WTC11 (cell line): Measurements from ENCODE around the gene CCDC74A. TPM values are rescaled to one million over a fixed set of nuclear protein-coding genes. Genes with fewer than 3 reads are reported as not detected.

Experiments used
- ATAC-seq: fragments of 200-7000 bp; cut with Tn5 transposase; 2 replicates; pipeline ENCODE4 v1.10.0; 2021; ENCODE audit warnings: mild to moderate bottlenecking, moderate library complexity
- CTCF ChIA-PET: fragments of 300-600 bp; sonication (Branson Sonifier 250); formaldehyde crosslinking; loops from one replicate; lab custom pipeline; 2021; ENCODE audit warnings: antibody characterized with exemption; lab: Charles Lee
- POLR2A ChIA-PET: fragments of 350-600 bp; sonication (Branson Sonifier 250); formaldehyde crosslinking; loops from one replicate; lab custom pipeline; 2021; ENCODE audit warnings: antibody characterized with exemption; lab: Charles Lee
- DNase-seq: peaks from one replicate; pipeline ENCODE4 v3.0.0; 2021; ENCODE audit warnings: low spot score
- H3K27ac Mint-ChIP-seq: 2 replicates; pipeline ENCODE4 v1.8.0; 2021; ENCODE audit warnings: mixed read lengths
- H3K27me3 Mint-ChIP-seq: 2 replicates; pipeline ENCODE4 v1.8.0; 2021; ENCODE audit warnings: low read depth, mild to moderate bottlenecking, moderate library complexity, mixed read lengths
- H3K36me3 Mint-ChIP-seq: 2 replicates; pipeline ENCODE4 v1.8.0; 2021; ENCODE audit warnings: mixed read lengths
- H3K4me1 Mint-ChIP-seq: 2 replicates; pipeline ENCODE4 v1.8.0; 2022; ENCODE audit warnings: mixed read lengths
- H3K4me3 Mint-ChIP-seq: 2 replicates; pipeline ENCODE4 v1.8.0; 2021; ENCODE audit warnings: mild to moderate bottlenecking, moderate library complexity, mixed read lengths
- H3K9me3 Mint-ChIP-seq: 2 replicates; pipeline ENCODE4 v1.8.0; 2021; ENCODE audit warnings: mixed read lengths
- AFF4 ChIP-seq: sonication (generic); formaldehyde crosslinking; IDR thresholded peaks from 2 replicates; pipeline ENCODE4 v1.8.1; 2023; ENCODE audit warnings: mild to moderate bottlenecking, missing genetic modification reagents, borderline replicate concordance
- CREB1 ChIP-seq: sonication (generic); formaldehyde crosslinking; IDR thresholded peaks from 2 replicates; pipeline ENCODE4 v1.8.0; 2023; ENCODE audit warnings: mild to moderate bottlenecking, missing genetic modification reagents
- E2F4 ChIP-seq: sonication (generic); formaldehyde crosslinking; IDR thresholded peaks from 2 replicates; pipeline ENCODE4 v1.8.1; 2022; ENCODE audit warnings: low read depth, mild to moderate bottlenecking, moderate library complexity, missing genetic modification reagents, borderline replicate concordance
- E2F5 ChIP-seq: sonication (generic); formaldehyde crosslinking; IDR thresholded peaks from 2 replicates; pipeline ENCODE4 v1.8.1; 2022; ENCODE audit warnings: mild to moderate bottlenecking, moderate library complexity, missing genetic modification reagents
- FOXP1 ChIP-seq: sonication (generic); formaldehyde crosslinking; IDR thresholded peaks from 2 replicates; pipeline ENCODE4 v1.8.0; 2022; ENCODE audit warnings: missing genetic modification reagents, mild to moderate bottlenecking, moderate library complexity, borderline replicate concordance
- FOXP4 ChIP-seq: sonication (generic); formaldehyde crosslinking; IDR thresholded peaks from 2 replicates; pipeline ENCODE4 v1.8.0; 2022; ENCODE audit warnings: mild to moderate bottlenecking, missing genetic modification reagents
- HMGA2 ChIP-seq: fragments of 250-450 bp; sonication (Bioruptor Pico); IDR thresholded peaks from 2 replicates; pipeline ENCODE4 v1.4.0; 2021; ENCODE audit warnings: mild to moderate bottlenecking, moderate library complexity
- IRF2 ChIP-seq: sonication (generic); formaldehyde crosslinking; IDR thresholded peaks from 2 replicates; pipeline ENCODE4 v1.8.0; 2022; ENCODE audit warnings: low read depth, missing genetic modification reagents, borderline replicate concordance
- MLX ChIP-seq: sonication (generic); formaldehyde crosslinking; IDR thresholded peaks from 2 replicates; pipeline ENCODE4 v1.8.1; 2023; ENCODE audit warnings: mild to moderate bottlenecking, missing genetic modification reagents, moderate library complexity
- MYBL2 ChIP-seq: sonication (generic); formaldehyde crosslinking; IDR thresholded peaks from 2 replicates; pipeline ENCODE4 v1.8.1; 2023; ENCODE audit warnings: mild to moderate bottlenecking, moderate library complexity, missing genetic modification reagents
- RORB ChIP-seq: fragments of 250-450 bp; sonication (Bioruptor Pico); IDR thresholded peaks from 2 replicates; pipeline ENCODE4 v1.9.0; 2021; ENCODE audit warnings: mild to moderate bottlenecking
- SP1 ChIP-seq: sonication (generic); formaldehyde crosslinking; conservative IDR thresholded peaks from 2 replicates; pipeline ENCODE4 v1.8.1; 2022; ENCODE audit warnings: missing genetic modification reagents
- STAT6 ChIP-seq: sonication (generic); formaldehyde crosslinking; conservative IDR thresholded peaks from 2 replicates; pipeline ENCODE4 v1.8.1; 2023; ENCODE audit warnings: mild to moderate bottlenecking, low read depth, missing genetic modification reagents, moderate library complexity
- ZNF121 ChIP-seq: sonication (generic); formaldehyde crosslinking; IDR thresholded peaks from 2 replicates; pipeline ENCODE4 v1.8.0; 2023; ENCODE audit warnings: missing genetic modification reagents
- ZNF219 ChIP-seq: sonication (generic); formaldehyde crosslinking; IDR thresholded peaks from 2 replicates; pipeline ENCODE4 v1.8.0; 2023; ENCODE audit warnings: missing genetic modification reagents, mild to moderate bottlenecking, borderline replicate concordance
- total RNA-seq: library from RNA; stranded (reverse); gene quantifications from 3 replicates; pipeline ENCODE4 v1.2.3, GENCODE V29; 2021

CCDC74A gene
- total RNA-seq, 1 experiment from 2014 or later: 16.7 TPM

- no peaks in the 10 kb centered on the region for H3K4me1 Mint-ChIP-seq
- H3K36me3 Mint-ChIP-seq: no peaks in the 10 kb centered on the region
- ATAC-seq (no peak), DNase-seq (no peak)
- H3K27me3 Mint-ChIP-seq: peaks cover 4% of the 10 kb centered on the region; the same call in 1 of the 2 replicates
- POLR2A ChIA-PET: no interaction called here
- TF ChIP-seq MYBL2 (no peak), E2F5 (CRISPR knock-in tag) (no peak), FOXP4 (CRISPR knock-in tag) (no peak), HMGA2 (no peak), E2F4 (CRISPR knock-in tag) (no peak), AFF4 (CRISPR knock-in tag) (no peak), SP1 (CRISPR knock-in tag) (no peak), FOXP1 (CRISPR knock-in tag) (no peak), RORB (no peak), ZNF121 (CRISPR knock-in tag) (no peak)
- no peak overlapping the region for H3K27ac Mint-ChIP-seq
- H3K4me3 Mint-ChIP-seq: no peak overlapping the region
- H3K9me3 Mint-ChIP-seq: peaks cover 5% of the 10 kb centered on the region; the same call in 1 of the 2 replicates
- CTCF ChIA-PET: no interaction called here
Measured at GRCh38 chr2:131542438-131543384, 15.0 kb downstream of the CCDC74A start.

GRCh38 chr2:131543385-131543891 lies 15.8 kb downstream of the CCDC74A start:
- peaks cover 4% of the 10 kb centered on the region; the same call in 1 of the 2 replicates for H3K27me3 Mint-ChIP-seq
- ATAC-seq (no peak), DNase-seq (no peak)
- H3K4me1 Mint-ChIP-seq: no peaks in the 10 kb centered on the region
- no peak overlapping the region for H3K4me3 Mint-ChIP-seq
- H3K27ac Mint-ChIP-seq: no peak overlapping the region
- CTCF ChIA-PET: no interaction called here
- no peaks in the 10 kb centered on the region for H3K36me3 Mint-ChIP-seq
- POLR2A ChIA-PET: no interaction called here
- H3K9me3 Mint-ChIP-seq: peaks cover 12% of the 10 kb centered on the region
- no peak for TF ChIP-seq AFF4 (CRISPR knock-in tag)
- TF ChIP-seq CREB1 (CRISPR knock-in tag): no peak
- TF ChIP-seq MLX (CRISPR knock-in tag): no peak
- TF ChIP-seq IRF2 (CRISPR knock-in tag): no peak
- TF ChIP-seq ZNF219 (CRISPR knock-in tag): no peak
- no peak for TF ChIP-seq STAT6 (CRISPR knock-in tag)
